C4-2B (cell line): ENCODE results near the gene RASSF5.

Source experiments
- CTCF ChIP-seq: fragments of 450-650 bp; conservative IDR thresholded peaks from 2 replicates; pipeline ENCODE4 v1.5.1; 2017; ENCODE audit warnings: mild to moderate bottlenecking
- ZFX ChIP-seq: fragments of 450-650 bp; IDR thresholded peaks from 2 replicates; pipeline ENCODE4 v1.6.1; 2017

GRCh38 chr1:206482611-206483010 lies 24.7 kb upstream of the RASSF5 start:
- TF ChIP-seq CTCF (no peak), ZFX (no peak)
